ENCODE data around the gene CCDC192.

GRCh38 chr5:127660047-127660733 is 43.0 kb upstream of the CCDC192 start:
- no peak for TF ChIP-seq CTCF (IDR thresholded peaks at IDR 0.05; ENCODE audit: insufficient read depth, low read depth, low read length)
- TF ChIP-seq EZH2 (IDR thresholded peaks at IDR 0.05; ENCODE audit: insufficient read depth, low read length) = no peak

Data from astrocyte (in vitro differentiated cells and primary cell).